B cell (primary cell): ENCODE measurements around the gene ANKRD33B. TPM values are rescaled to one million over a fixed set of nuclear protein-coding genes. Genes with fewer than 3 reads are reported as not detected.
A peak's percentile ranks its signal among the peaks of the same experiment; 100 is the strongest.

Source experiments
- ATAC-seq: fragments of 200-7000 bp; cut with Tn5 transposase; one replicate; pipeline ENCODE4 v1.10.0; 2021; ENCODE audit warnings: low read depth, mild to moderate bottlenecking, moderate number of reproducible peaks, moderate library complexity
- CTCF ChIA-PET: fragments of 350-600 bp; sonication (Branson Sonifier 250); formaldehyde crosslinking; loops from one replicate; lab custom pipeline; 2021; ENCODE audit warnings: antibody characterized with exemption, inconsistent platforms; lab: Charles Lee
- POLR2A ChIA-PET: fragments of 350-600 bp; sonication (Branson Sonifier 250); formaldehyde crosslinking; loops from one replicate; lab custom pipeline; 2021; ENCODE audit warnings: antibody characterized with exemption; lab: Charles Lee
- DNase-seq: peaks from one replicate; pipeline ENCODE4 v3.0.0; 2013
- H2AFZ ChIP-seq: 2 replicates; pipeline ENCODE4 v1.6.1; 2012; ENCODE audit warnings: mild to moderate bottlenecking, low read depth, low read length; ENCODE audit not compliant: insufficient read depth, poor library complexity, severe bottlenecking
- H3K27ac ChIP-seq, 2 donors: 1 replicate in 1 of 2; 2 replicates in 1 of 2; pipeline ENCODE4 v1.5.1; 2012 to 2013; ENCODE audit warnings: low read length in 2 of 2, mild to moderate bottlenecking in 2 of 2, moderate library complexity in 1 of 2
- H3K27me3 ChIP-seq, 4 experiments: fragments of 200-600 bp in 1 of 4; sonication (generic) in 1 of 4; replicated peaks in 1 of 4; 1 replicate in 2 of 4; 2 replicates in 2 of 4; pipeline versions ENCODE4 v1.6.1 to v1.7.0; 2013 to 2016; ENCODE audit warnings: low read length in 3 of 4, mild to moderate bottlenecking in 2 of 4, mixed read lengths in 1 of 4, moderate library complexity in 1 of 4; ENCODE audit not compliant: insufficient read depth in 4 of 4, control insufficient read depth in 3 of 4; ENCODE audit errors: control extremely low read depth in 1 of 4
- H3K36me3 ChIP-seq, 2 experiments: replicated peaks in 1 of 2; 1 replicate in 1 of 2; 2 replicates in 1 of 2; pipeline versions ENCODE4 v1.6.1 to v1.7.1; 2013; ENCODE audit warnings: low read length in 1 of 2; ENCODE audit not compliant: insufficient read depth in 2 of 2, control insufficient read depth in 1 of 2; ENCODE audit errors: control extremely low read depth in 1 of 2, extremely low read depth in 1 of 2
- H3K4me1 ChIP-seq, 2 donors: fragments of 200-600 bp in 1 of 2; sonication (generic) in 1 of 2; 1 replicate in 1 of 2; 2 replicates in 1 of 2; pipeline versions ENCODE4 v1.5.1 to v1.6.1; 2013 to 2017; ENCODE audit warnings: low read length in 2 of 2; ENCODE audit not compliant: control insufficient read depth in 2 of 2, insufficient read depth in 2 of 2
- H3K4me2 ChIP-seq: replicated peaks from 2 replicates; pipeline ENCODE3; 2012; ENCODE audit warnings: mild to moderate bottlenecking, low read depth, low read length; ENCODE audit not compliant: poor library complexity, severe bottlenecking
- H3K4me3 ChIP-seq, 5 experiments: fragments of 200-600 bp in 1 of 5; sonication (generic) in 1 of 5; 1 replicate in 3 of 5; 2 replicates in 2 of 5; pipeline versions ENCODE4 v1.5.1 to v1.7.0; 2011 to 2016; ENCODE audit warnings: low read length in 4 of 5, mild to moderate bottlenecking in 4 of 5, low read depth in 2 of 5, control low read depth in 1 of 5, moderate library complexity in 1 of 5; ENCODE audit not compliant: insufficient read depth in 1 of 5; ENCODE audit errors: control extremely low read depth in 1 of 5, extremely low read depth in 1 of 5
- H3K79me2 ChIP-seq: fragments of 200-600 bp; sonication (generic); one replicate; pipeline ENCODE4 v1.6.0; 2016; ENCODE audit warnings: low read length; ENCODE audit not compliant: control insufficient read depth, insufficient read depth
- H3K9ac ChIP-seq: fragments of 200-600 bp; sonication (generic); 2 replicates; pipeline ENCODE4 v1.6.1; 2017; ENCODE audit warnings: mild to moderate bottlenecking, low read length, moderate library complexity
- H3K9me3 ChIP-seq, 3 donors: one replicate each; pipeline versions ENCODE4 v1.6.1 to v1.7.1; 2013; ENCODE audit warnings: low read length in 2 of 3; ENCODE audit not compliant: control insufficient read depth in 2 of 3, insufficient read depth in 1 of 3; ENCODE audit errors: control extremely low read depth in 1 of 3
- H4K20me1 ChIP-seq: 2 replicates; pipeline ENCODE4 v1.6.0; 2012; ENCODE audit warnings: mild to moderate bottlenecking, low read length; ENCODE audit not compliant: insufficient read depth, control insufficient read depth, poor library complexity, severe bottlenecking
- H3K27ac Mint-ChIP-seq: one replicate; pipeline ENCODE4 v1.8.0; 2021; ENCODE audit warnings: mixed read lengths
- H3K27me3 Mint-ChIP-seq: one replicate; pipeline ENCODE4 v1.8.0; 2021; ENCODE audit warnings: mixed read lengths
- H3K4me1 Mint-ChIP-seq: one replicate; pipeline ENCODE4 v1.8.0; 2021; ENCODE audit warnings: mixed read lengths
- H3K4me3 Mint-ChIP-seq: one replicate; pipeline ENCODE4 v1.8.0; 2021; ENCODE audit warnings: mixed read lengths
- H3K9me3 Mint-ChIP-seq: one replicate; pipeline ENCODE4 v1.8.0; 2022; ENCODE audit warnings: mixed read lengths; ENCODE audit not compliant: insufficient read depth
- CTCF ChIP-seq: fragments of 200-600 bp; IDR thresholded peaks from one replicate; pipeline ENCODE4 v1.8.0; 2022; ENCODE audit warnings: antibody characterized with exemption, mild to moderate bottlenecking
- EZH2 ChIP-seq: IDR thresholded peaks from 2 replicates; pipeline ENCODE4 v1.6.1; 2012; ENCODE audit warnings: borderline replicate concordance, low read depth, mild to moderate bottlenecking, moderate library complexity, low read length; ENCODE audit not compliant: insufficient read depth, poor library complexity, severe bottlenecking
- WGBS: methylation state at CpG from one replicate; pipeline ENCODE4 v1.1.5; 2013; ENCODE audit warnings: missing lambda C conversion rate; ENCODE audit not compliant: insufficient coverage; 5-methylcytosine and 5-hydroxymethylcytosine counted together
- intact Hi-C: fragments of 100-400 bp; cut with micrococcal nuclease; formaldehyde crosslinking; loops from one replicate; pipeline ENCODE4 v1.10.0; 2022
- polyA plus RNA-seq: library from polyadenylated mRNA; depleted of rRNA; stranded (reverse); fragments of >200 nt; gene quantifications from 2 replicates; pipeline ENCODE4 v1.2.3, GENCODE V29; 2012
- total RNA-seq, 2 donors: library from RNA; stranded (reverse); fragments of 120-200 nt in 1 of 2; gene quantifications; 1 replicate in 1 of 2; 2 replicates in 1 of 2; pipeline versions ENCODE4 v1.2.3 to v1.2.4, GENCODE V29; 2013 to 2022

ANKRD33B gene
- total and polyA plus RNA-seq, 2 donors (not counting 1 experiment from before 2014, with no cell fraction given): 2.9 to 23.4 TPM

GRCh38 chr5:10534561-10535530, 29.0 kb upstream of the ANKRD33B start:
- Histone ChIP-seq H3K9me3 (peaks cover 0 to 4% (median 0%) of the 10 kb centered on the region in 3 donors), H3K4me2 (no peak overlapping the region), H3K4me1 (peaks cover 20 to 40% of the 10 kb centered on the region in 2 donors), H3K36me3 (no peaks in the 10 kb centered on the region), H2AFZ (no peak overlapping the region), H3K27ac (no peak overlapping the region), H4K20me1 (peaks cover 6% of the 10 kb centered on the region), H3K9ac (no peak overlapping the region), H3K27me3 (peaks cover 0 to 4% (median 0%) of the 10 kb centered on the region in 4 experiments), H3K79me2 (no peaks in the 10 kb centered on the region), H3K4me3 (no peak overlapping the region)
- ATAC-seq: no peak
- H3K27me3 Mint-ChIP-seq: peaks cover 8% of the 10 kb centered on the region
- H3K4me1 Mint-ChIP-seq: peaks cover 32% of the 10 kb centered on the region
- DNase-seq: no peak
- ChIA-PET POLR2A (interaction anchor here (0.6 kb wide), 1 partner anchor 38 kb away, joined by 4 read pairs; no protein-coding TSS in a partner anchor), CTCF (no interaction called here)
- no peaks in the 10 kb centered on the region for H3K9me3 Mint-ChIP-seq
- WGBS: 91% methylated on average over 13 of the region's 23 CpGs
- TF ChIP-seq CTCF (no peak), EZH2 (no peak)
- no peak overlapping the region for H3K4me3 Mint-ChIP-seq
- intact Hi-C loops: no loop called here
- H3K27ac Mint-ChIP-seq: peak overlapping the region; percentile 46
